Posterior cingulate gyrus (tissue), 11 donors: ENCODE results near the gene MICALL1.

Experiments used
- DNase-seq, 10 donors: peaks; one replicate each; pipeline versions ENCODE4 v3.0.0 to v3.0.0-alpha.2; 2020 to 2021; ENCODE audit warnings: mixed read lengths in 3 of 10
- intact Hi-C: fragments of 100-400 bp; cut with DNase I; formaldehyde crosslinking; loops from one replicate; pipeline ENCODE4 v1.15.1; 2023

The MICALL1 gene

DNA sequence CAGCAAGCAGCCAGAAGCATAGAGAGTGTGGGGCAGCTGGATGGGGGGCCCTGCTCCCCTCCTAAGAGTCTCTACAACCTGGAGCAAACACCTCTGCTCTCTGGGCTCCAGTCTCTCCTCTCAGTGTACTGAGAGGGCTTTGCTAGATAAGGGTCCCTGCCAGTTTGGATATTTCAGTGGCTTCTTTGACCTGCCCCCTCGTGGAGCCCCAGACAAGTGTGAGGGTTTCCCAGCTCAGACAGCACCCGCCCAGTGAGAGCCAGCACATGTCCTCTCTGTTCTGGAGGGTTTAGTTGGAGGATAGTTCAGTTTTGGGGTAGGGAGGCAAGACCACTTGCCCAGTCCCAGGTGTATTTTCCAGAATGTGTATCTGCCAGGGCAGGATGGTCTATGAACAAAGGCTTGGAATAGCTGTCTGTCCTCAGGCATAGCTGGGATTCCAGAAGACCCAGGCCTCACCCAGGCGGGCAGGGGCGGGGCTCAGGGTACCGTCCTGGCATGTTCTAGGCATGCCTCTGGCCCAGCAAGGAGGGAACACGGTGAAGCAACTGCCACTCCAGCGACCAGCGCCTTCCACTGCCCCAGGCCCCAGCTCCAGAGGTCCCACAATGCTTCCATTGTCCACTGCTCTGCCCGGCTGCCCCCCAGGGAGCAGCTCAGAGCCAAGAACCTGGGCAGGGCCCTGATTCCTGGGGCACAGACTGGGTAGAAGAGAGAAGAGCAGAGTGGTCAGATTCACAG is 7.5 kb upstream of the MICALL1 start:
- peak in 9 of 10 donors; percentile 42 to 95 (median 54) for DNase-seq
- intact Hi-C loops, result no loop called here

DNA sequence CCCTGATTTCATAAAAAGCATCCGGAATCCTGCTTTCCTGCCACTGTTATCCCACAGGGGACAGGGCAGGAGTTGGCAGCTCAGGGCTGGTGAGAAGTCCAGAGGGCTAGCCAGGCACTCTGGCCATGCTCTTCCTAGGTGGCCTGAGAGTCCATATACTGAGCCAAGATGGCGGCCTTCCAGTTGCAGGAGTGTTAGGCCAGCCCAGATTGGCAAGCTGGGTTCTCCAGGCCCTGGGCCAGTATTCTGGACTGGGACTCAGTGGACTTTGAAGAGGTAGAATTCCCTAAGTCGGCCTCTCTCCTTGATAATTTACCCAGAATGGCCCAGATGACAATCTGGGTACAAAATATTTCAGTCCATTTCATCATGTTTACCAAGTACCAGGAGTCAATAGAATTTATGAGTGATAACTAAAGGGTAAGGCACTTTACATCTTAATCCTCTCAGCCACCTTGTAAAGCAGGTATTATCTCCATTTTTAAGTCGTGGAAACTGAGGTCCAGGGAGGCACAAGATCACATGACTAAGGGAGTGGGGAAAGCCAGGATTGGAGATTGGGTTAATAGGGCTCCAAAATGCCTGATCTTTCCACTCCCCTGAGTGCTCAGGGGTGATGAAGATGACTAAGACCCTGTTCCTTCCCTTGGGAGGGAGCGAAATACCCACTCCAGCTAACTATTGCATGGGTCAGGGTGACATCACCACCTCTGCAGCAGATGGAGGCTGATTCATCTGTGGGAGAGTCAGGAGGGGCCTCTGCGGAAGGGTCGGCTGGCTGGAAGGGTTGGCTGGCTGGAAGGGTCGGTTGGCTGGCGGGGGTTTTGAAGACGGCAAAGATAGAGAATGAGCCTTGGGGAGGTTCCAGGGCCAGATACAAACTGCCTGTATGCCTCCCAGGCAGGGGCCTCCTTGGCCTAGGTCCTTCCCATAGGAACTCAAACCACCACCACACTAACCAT is 1.2 kb upstream of the MICALL1 start:
- peak in 4 of 10 donors; percentile 25 to 53 (median 46) for DNase-seq
- intact Hi-C loops, result loop anchor here (10.0 kb wide), 1 partner anchor 50 kb away; the partner anchor contains the start of genes C22orf23 and POLR2F

DNA sequence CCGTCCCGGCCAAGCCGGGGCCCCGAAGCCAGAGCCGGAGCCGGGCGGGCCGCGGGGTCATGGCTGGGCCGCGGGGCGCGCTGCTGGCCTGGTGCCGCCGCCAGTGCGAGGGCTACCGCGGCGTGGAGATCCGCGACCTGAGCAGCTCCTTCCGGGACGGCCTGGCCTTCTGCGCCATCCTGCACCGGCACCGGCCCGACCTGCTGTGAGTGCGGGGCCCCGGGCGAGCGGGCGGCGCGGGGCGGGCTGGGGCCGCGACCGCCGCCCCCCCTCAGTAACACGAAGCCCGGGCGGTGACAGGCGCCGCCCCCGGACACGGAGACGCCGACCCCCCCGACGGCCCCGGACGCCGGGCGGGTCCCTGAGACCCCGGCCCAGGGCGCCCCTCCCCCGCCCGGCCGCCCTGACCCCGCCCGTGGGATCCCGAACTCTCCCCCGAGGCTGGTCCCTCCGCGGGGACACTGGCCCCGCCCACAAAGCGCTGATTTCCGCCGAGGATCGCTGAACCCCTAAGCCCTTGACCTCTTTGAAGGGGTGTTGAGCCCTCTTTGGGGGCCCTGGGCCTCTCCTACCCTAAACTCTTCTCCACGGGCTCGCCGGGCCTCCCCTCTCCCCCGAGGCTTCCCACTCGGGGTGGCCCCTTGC is 389 bp downstream of the MICALL1 start:
- intact Hi-C loops, result loop anchor here (10.0 kb wide), 1 partner anchor 48 kb away; the partner anchor contains the start of genes C22orf23 and POLR2F
- DNase-seq, result peak in 1 of 10 donors; percentile 38

DNA sequence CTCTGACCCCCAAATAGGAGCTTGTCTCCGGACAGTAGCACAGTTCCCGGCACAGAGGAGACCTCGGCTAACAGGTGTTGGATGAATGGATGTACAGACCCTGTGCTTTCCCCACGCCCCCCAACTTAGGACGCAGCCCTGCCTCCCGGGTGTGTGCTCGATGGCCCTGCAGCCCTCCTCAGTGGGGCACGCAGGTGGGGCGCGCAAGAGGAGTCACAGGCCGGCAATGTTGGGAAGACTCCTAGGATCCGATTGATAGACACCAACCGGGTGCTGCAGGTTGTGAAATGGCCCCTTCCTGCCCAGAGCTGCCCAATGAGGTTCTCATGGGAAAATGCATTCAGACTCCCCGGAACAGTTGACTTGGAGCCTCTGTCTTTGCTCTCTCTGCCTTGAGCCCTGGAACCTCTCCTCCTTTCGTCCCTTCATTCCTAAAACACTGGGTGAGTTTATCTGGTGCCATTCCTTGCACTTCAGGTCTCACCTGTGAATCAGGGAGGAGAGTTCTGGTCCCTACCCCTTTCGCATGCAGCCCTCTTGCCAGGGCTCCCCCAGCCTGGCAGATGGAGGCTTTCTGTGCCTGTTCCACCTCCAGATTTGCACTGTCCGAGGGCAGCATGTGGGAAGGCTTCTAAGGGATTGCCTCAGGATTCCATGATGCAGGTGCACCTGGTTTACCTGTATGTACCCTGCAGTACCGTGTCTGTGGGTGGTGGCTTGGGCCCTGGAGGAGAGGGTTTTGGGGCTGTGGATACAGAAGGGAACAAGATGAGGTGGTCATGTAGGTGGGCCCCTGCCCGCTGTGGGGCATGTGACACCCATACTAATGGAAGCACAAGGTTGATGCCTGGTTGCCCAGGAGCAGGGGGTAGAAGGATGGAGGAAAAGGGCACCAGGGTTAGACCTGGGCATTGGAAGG is 1.2 kb downstream of the MICALL1 start:
- intact Hi-C loops, result loop anchor here (10.0 kb wide), 1 partner anchor 48 kb away; the partner anchor contains the start of genes C22orf23 and POLR2F
- no peak for DNase-seq

DNA sequence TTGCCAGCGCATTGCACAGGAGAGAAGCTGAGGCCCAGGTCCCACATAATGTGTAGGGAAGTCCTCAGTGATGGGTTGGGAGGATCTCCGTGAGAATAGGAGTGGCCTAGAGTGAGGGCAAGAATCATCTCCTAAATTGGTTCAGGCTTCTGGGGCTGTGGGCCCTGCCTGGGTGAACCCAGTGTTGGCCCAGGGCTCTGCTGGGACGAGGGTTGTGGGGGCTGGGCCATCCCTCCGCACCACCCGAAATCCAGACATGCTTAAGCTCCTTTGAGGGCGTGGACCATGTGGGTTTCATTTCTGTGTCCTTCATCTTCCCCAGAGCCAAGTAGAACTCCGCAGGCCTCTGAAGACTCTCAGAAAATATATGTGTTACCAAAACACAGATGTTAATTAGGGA is 3.7 kb downstream of the MICALL1 start:
- DNase-seq, result peak in 1 of 10 donors; percentile 58
- intact Hi-C loops, result loop anchor here (10.0 kb wide), 1 partner anchor 45 kb away; the partner anchor contains the start of genes C22orf23 and POLR2F

DNA sequence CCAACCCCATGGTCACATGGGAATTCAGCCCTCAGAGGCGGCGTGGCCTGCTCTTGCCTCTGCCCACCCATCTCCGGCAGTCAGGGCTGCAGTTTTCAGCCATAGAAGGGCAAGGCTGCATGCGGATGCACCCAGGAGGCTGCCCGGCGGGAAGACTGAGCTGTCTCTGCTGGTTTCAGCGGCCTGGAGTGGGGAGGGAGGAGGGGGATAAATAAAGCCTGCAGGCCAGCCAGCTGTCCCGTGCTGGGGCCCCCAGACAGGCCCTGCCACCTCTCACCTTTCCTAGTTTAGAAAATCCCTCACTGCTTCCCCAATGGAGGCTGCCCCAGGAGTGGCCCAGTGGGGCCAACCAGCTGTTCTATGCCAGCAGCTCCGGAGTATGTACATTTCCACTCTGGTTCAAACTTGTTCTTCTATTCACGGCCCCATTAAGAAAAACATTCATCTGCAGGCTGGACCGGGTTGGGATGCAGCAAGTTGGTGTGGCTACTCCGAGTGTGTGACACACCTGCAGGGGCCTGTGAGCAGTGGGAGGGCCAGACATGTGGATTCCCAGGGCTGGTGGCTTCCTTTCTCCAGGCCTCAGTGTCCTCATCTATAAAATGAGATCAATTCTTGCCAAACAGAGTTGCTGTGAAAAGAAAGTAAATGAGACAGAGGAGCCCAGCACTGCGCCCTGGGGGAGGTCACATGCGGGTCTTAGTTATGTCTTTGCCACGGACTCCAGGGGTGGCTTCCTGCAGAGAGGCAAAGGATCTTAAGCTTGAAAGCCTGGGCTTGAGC is 5.0 kb downstream of the MICALL1 start:
- DNase-seq, result peak in 2 of 10 donors; percentile 46 to 74
- intact Hi-C loops, result no loop called here

DNA sequence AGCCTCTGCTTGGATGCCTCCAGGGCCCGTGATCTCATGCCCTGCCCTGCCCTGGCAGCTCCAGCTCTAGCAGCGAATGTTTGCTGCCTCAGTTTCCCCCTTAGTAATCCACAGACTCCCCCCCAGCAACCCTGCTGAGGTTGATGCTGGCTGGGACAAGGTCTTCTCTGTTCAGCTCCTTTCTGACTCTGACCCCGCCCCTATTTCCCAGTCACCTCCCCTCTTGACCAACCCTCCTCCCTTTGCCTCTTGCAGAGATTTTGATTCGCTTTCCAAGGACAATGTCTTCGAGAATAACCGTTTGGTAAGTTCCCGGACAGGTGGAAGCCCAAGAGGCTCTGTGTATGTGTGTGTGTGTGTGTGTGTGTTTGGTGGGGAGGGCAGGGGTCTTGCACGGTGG is 5.6 kb downstream of the MICALL1 start:
- DNase-seq, result peak in 1 of 10 donors; percentile 48
- intact Hi-C loops, result no loop called here

DNA sequence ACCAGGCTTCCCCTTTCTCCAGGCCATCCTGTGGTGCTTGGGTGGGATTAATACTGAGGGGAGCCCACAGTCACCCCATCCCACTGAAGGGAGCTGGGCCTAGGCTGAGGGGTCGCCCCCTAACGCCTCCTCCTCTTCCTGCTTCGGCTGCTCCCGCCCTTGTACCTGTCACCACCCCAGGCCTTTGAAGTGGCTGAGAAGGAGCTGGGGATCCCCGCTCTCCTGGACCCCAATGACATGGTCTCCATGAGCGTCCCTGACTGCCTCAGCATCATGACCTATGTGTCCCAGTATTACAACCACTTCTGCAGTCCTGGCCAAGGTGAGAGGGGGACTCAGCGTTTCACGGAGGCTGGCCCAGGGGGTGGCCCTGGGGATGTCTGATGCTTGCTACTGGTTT is 6.1 kb downstream of the MICALL1 start:
- intact Hi-C loops, result no loop called here

DNA sequence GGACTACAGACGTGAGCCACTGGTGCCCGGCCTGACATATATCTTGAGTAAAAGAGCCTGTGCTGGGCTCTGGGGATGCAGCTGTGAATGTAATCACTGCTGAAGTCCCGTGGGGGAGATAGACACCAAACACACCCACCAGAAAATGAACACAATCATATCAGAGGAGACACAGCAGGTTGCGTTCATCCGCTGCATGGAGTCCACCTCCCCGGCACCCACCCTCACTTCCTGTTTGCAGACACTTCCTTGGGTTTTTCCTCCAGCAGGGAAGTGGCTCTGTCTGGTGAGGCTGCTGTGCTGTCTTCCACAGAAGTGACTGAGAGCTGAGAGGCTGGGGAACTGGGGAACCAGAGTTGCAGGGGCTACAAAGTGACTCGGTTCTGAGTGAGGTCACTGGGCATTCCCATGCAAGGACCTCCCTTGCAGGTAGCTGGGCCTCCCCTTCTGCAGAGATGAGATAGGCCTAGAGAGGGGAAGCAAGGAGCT is 7.2 kb downstream of the MICALL1 start:
- intact Hi-C loops, result no loop called here
- DNase-seq, result peak in 1 of 10 donors; percentile 51

More for the DNA sequence above, 6.1 kb downstream of the MICALL1 start:
- DNase-seq, result peak in 1 of 10 donors; percentile 51

DNA sequence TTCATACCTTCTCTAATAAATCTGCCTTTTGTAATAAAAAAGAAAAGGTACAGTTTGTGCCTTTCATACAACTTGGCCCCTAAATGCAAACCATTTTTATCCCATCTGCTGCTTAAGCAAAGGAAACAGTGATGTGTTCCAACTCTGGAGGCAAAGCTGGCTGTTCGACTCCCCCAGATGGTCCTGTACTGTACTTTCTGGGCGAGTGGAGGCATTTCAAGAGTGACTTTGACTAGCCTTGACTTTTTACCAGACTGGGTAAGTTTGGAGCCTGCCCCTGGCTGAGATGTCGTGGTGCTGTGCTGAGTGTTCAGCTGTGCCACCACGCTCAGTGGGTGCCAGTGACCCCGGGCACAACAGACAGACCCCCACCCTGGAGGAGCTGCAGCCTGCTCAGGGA is 10.2 kb downstream of the MICALL1 start:
- intact Hi-C loops, result no loop called here
- DNase-seq, result peak in 1 of 10 donors; percentile 59

DNA sequence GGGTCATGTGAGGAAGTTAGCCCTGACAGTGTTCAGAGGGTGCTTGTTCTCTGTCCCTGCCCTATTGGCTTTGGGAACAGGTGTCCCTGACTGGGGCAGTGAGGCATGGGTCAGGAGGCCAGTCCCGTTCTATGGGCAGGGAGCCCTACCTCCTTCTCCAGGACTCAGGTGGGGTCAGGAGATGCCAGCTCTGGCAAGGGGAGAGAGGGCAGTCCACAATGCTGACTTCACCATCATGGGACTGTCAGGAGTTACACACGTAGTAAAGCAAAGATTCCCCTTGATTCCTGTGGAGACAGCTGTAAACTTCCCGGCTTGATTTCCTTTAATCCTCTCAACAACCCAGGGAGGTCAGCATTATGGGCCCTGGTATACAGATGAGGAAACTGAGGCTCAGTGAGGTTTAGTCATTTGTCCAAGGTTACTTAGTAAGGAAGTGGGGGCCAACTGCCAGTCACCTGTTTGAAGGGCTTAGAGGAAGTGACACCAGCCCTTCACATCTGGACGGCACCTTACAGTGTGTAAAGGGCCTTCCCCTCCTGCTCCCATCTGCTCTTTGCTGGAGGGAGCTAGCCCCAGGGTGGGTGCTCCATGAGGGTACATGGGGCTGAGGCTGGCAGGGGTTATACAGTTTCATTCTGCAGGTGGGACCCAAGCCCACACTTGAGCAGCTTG is 11.9 kb downstream of the MICALL1 start:
- peak in 1 of 10 donors; percentile 58 for DNase-seq
- intact Hi-C loops, result no loop called here

DNA sequence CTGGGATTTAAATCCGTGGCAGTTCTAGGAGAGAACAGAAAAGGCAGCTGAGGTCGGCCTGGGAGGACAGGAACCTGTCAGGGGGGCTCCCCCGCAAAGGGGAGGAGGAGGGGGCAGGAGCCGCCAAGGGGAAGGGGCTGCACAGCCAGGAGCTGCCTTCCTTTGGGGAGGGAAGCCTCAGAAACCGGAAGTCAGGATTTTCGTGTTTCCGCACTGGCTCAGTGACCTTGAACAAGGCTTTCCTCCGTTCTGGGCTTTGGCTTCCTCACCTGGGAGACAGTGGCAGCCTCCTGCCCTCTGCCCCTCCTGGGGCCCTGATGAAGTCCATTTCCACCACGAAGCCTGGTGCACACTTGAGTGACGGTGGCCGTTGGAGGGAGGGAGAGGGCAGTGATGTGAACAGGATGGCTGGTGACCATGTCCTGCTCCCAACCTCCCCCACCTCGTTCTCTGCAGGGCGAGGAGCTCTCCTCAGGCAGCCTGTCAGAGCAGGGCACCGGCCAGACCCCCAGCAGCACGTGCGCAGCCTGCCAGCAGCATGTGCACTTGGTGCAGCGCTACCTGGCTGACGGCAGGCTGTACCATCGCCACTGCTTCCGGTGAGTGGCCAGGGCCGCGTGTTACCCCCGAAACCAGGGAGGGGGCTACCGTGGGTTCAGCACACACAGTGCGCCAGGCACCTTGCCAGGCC is 12.6 kb downstream of the MICALL1 start:
- peak in 1 of 10 donors; percentile 58 for DNase-seq
- intact Hi-C loops, result no loop called here

DNA sequence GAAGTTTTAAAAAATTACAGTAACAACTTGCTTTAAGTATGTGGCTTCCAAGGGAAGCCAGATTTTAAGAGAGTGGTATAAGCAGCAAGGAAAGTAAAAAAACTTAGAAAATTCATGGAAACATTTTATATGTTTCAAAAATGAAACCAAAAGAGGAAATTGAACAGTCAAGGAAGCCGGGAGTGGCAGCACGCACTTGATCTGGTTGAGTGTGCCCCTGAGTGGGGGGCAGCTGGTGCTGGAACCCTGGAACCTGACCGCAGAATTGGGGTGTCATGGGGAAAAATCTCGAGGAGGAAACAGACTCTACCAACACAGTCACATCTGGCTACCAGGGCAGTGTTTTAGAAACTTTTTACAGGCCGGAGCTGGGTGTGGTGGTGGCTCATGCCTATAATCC is 14.0 kb downstream of the MICALL1 start:
- intact Hi-C loops, result no loop called here
- no peak for DNase-seq

DNA sequence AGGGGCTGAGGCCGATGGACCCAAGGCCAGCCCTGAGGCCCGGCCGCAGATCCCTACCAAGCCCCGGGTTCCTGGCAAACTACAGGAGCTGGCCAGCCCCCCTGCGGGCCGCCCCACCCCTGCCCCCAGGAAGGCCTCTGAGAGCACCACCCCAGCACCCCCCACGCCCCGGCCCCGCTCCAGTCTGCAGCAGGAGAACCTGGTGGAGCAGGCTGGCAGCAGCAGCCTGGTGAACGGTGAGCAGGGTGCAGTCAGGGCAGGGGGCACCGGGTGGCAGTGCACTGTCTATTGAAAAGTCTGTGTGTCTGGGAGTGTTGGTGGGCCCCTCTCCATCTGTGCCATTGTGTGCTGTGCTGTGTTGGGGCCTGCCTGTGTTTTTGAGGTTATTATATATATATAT is 16.1 kb downstream of the MICALL1 start:
- intact Hi-C loops, result no loop called here
- no peak for DNase-seq

DNA sequence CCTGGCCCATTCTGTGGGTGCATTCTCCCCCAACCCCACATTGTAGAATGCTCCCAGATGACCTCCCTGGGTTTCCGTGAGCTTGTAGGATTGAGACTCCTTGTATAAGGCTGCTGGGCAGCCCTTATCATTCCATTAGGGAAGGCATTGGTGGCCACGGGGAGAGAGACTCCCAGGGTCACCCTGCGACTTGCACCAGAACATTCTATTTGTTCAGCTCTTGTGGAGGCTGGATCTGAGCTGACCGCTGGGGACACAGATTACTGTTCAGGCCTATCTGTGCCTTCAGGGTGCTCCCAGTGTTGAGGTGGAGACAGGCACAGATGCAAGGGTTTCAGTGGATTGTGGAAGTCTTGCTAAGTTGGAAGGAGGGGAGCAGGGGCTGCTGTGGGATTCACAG is 17.8 kb downstream of the MICALL1 start:
- intact Hi-C loops, result no loop called here
- no peak for DNase-seq

DNA sequence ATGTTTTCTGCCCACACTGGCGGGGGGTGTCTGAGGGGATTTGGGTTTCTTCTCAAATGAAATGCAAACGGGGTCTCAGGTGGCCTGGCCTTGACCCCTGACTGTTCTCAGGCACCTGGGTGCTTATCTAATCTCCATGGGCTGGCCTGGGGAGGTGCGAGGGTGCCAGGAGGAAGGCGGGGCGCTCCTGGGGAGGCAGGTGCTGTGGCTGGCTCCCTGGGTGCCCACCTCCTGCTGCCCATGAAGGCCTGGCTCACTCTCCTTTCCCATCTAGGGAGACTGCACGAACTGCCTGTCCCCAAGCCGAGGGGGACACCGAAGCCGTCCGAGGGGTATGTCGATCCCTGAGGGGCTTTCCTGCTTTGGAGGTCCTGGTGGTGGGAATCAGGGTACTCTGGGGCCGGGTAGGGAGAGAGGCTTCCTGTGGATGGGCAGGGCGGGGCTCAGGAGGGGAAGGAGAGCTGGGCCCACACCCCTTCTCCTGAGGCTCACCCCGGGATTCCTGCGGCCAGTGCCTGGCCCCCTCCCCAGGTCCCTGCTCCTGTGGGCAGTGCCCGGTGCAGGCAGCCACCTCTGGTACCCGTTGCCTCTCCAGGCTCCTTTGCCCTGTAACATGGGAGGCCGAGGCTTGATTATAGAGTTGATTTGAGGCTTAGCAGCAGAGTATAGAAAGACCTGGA is 18.4 kb downstream of the MICALL1 start:
- intact Hi-C loops, result no loop called here
- no peak for DNase-seq

DNA sequence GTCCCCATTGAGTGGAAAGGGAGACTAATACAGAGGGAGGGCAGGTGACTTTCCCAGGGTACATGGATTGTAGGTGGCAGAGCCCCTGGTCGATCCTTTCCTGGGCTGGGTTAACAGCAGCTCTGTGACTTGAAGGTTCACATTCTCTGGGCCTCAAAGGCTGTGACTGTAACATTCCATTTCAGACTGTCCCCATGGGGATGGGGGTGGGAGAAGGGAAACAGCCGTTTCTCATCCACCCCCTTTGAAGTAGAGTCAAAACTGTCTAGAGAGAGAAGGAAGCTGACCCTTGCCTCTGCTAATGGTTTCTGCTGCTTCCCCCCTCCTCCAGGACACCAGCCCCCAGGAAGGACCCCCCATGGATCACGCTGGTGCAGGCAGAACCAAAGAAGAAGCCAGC is 19.2 kb downstream of the MICALL1 start:
- intact Hi-C loops, result no loop called here
- no peak for DNase-seq
